DND-41 (cell line): Measurements from ENCODE around the gene PROCR.

Experiments
- ATAC-seq: fragments of 200-7000 bp; cut with Tn5 transposase; 3 replicates; pipeline ENCODE4 v1.9.1; 2021; ENCODE audit warnings: low read depth; ENCODE audit not compliant: insufficient read depth
- DNase-seq: peaks from one replicate; pipeline ENCODE4 v3.0.0-alpha.2; 2020
- H2AFZ ChIP-seq: 2 replicates; pipeline ENCODE4 v1.6.0; 2012; ENCODE audit warnings: low read depth, low read length
- H3K27ac ChIP-seq: 2 replicates; pipeline ENCODE4 v1.5.1; 2012; ENCODE audit warnings: low read length, inconsistent platforms
- H3K27me3 ChIP-seq: fragments of 200-600 bp; sonication (generic); 2 replicates; pipeline ENCODE4 v1.6.0; 2012; ENCODE audit warnings: low read length, mild to moderate bottlenecking, inconsistent platforms; ENCODE audit not compliant: insufficient read depth, poor library complexity
- H3K36me3 ChIP-seq: 2 replicates; pipeline ENCODE4 v1.5.1; 2012; ENCODE audit warnings: low read length, inconsistent platforms; ENCODE audit not compliant: insufficient read depth
- H3K4me1 ChIP-seq: 2 replicates; pipeline ENCODE4 v1.5.1; 2012; ENCODE audit warnings: mild to moderate bottlenecking, low read length; ENCODE audit not compliant: insufficient read depth
- H3K4me2 ChIP-seq: 2 replicates; pipeline ENCODE4 v1.6.0; 2012; ENCODE audit warnings: mild to moderate bottlenecking, moderate library complexity, low read length, inconsistent platforms; ENCODE audit not compliant: insufficient read depth
- H3K4me3 ChIP-seq, 2 experiments: fragments of 200-600 bp in 1 of 2; shearing (Covaris generic) in 1 of 2; 2 replicates each; pipeline ENCODE4 v1.5.1; 2012 to 2016; ENCODE audit warnings: inconsistent platforms in 2 of 2, low read length in 2 of 2, mild to moderate bottlenecking in 2 of 2, low read depth in 1 of 2, moderate library complexity in 1 of 2
- H3K79me2 ChIP-seq: 2 replicates; pipeline ENCODE4 v1.6.0; 2012; ENCODE audit warnings: low read length, inconsistent platforms; ENCODE audit not compliant: insufficient read depth
- H3K9ac ChIP-seq: 2 replicates; pipeline ENCODE4 v1.6.0; 2012; ENCODE audit warnings: low read depth, mild to moderate bottlenecking, inconsistent platforms, low read length, moderate library complexity
- H3K9me3 ChIP-seq: 2 replicates; pipeline ENCODE4 v1.5.1; 2012; ENCODE audit warnings: low read length, moderate library complexity, mild to moderate bottlenecking, inconsistent platforms; ENCODE audit not compliant: insufficient read depth, severe bottlenecking
- H4K20me1 ChIP-seq: 2 replicates; pipeline ENCODE4 v1.6.0; 2012; ENCODE audit warnings: low read length; ENCODE audit not compliant: insufficient read depth
- CTCF ChIP-seq: IDR thresholded peaks from 2 replicates; pipeline ENCODE4 v1.5.1; 2012; ENCODE audit warnings: borderline replicate concordance, low read length, moderate library complexity, mild to moderate bottlenecking; ENCODE audit not compliant: poor library complexity, severe bottlenecking; ENCODE audit errors: extremely low read depth
- EZH2 ChIP-seq: IDR thresholded peaks from 3 replicates; pipeline ENCODE4 v1.6.1; 2012; ENCODE audit warnings: borderline replicate concordance, low read depth, mild to moderate bottlenecking, moderate library complexity, low read length, inconsistent platforms; ENCODE audit not compliant: severe bottlenecking

PROCR gene

GRCh38 chr20:35171753-35172433 is at the start of gene PROCR:
Gene PROCR (plus strand): TSS chr20:35172072. CDS start chr20:35172155, 83 bp downstream.
- Histone ChIP-seq H4K20me1 (0 out of 2 replicates have a peak, but pooled peaks cover 2% of the 10 kb centered on the region), H3K27ac (no peak within 1 kb of the TSS)

DNA sequence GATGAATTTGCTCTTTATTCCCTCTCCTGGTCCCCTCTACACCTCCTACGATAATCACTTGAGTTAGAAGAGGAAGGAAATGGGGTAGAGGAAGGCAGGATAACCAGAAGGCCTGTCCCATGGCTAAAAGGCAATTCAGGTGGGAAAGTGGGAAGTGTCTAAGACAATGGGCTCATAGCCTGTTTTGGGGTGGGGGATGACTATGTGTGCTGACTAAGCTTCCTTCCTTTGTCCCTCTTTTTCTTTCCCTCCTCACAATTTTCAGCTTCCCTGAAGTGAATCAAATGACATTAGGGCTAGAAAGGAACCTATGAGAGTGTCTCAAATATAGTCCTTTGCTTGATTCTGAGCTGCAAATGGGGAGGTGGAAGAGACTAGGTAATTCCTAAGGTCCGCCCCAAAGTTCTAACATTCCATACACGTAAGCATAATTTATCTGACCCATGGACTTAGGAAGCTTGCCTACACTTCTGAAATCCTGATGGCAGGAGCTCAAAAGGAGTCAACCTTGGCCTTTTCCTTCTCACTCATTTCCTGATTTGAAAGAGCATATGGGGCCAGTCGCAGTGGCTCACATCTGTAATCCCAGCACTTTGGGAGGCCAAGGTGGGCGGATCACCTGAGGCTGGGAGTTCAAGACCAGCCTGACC is 49.0 kb upstream of the PROCR start:
- H3K36me3 ChIP-seq = peaks cover 68% of the 10 kb centered on the region

More at GRCh38 chr20:35171753-35172433, at the start of gene PROCR:
- ATAC-seq = peak; percentile 66
- peak within 1 kb of the TSS; percentile 40; the same call in 1 of the 2 replicates for H2AFZ ChIP-seq
- H3K4me3 ChIP-seq = no peak within 1 kb of the TSS
- H3K36me3 ChIP-seq = no peaks in the 10 kb centered on the region
- no peaks in the 10 kb centered on the region for H3K9me3 ChIP-seq
- no peak within 1 kb of the TSS for H3K9ac ChIP-seq
- peaks cover 9% of the 10 kb centered on the region for H3K27me3 ChIP-seq
- no peaks in the 10 kb centered on the region for H3K79me2 ChIP-seq
- peak within 1 kb of the TSS; percentile 40 for H3K4me2 ChIP-seq
- H3K4me1 ChIP-seq = peaks cover 6% of the 10 kb centered on the region
- TF ChIP-seq EZH2 = no peak
- TF ChIP-seq CTCF = no peak
- DNase-seq = peak; percentile 13

GRCh38 chr20:35125753-35126152 is 46.1 kb upstream of the PROCR start:
- H4K20me1 ChIP-seq = no peaks in the 10 kb centered on the region
- H3K4me2 ChIP-seq = no peak overlapping the region
- H3K27ac ChIP-seq = no peak overlapping the region
- no peak overlapping the region for H3K4me3 ChIP-seq
- H3K79me2 ChIP-seq = no peaks in the 10 kb centered on the region
- no peaks in the 10 kb centered on the region for H3K4me1 ChIP-seq
- TF ChIP-seq EZH2 = no peak
- TF ChIP-seq CTCF = no peak
- H2AFZ ChIP-seq = no peak overlapping the region
- no peak overlapping the region for H3K9ac ChIP-seq
- H3K36me3 ChIP-seq = peaks cover 66% of the 10 kb centered on the region
- no peak for DNase-seq
- no peaks in the 10 kb centered on the region for H3K27me3 ChIP-seq
- no peak for ATAC-seq
- no peaks in the 10 kb centered on the region for H3K9me3 ChIP-seq

More for the DNA sequence above, 49.0 kb upstream of the PROCR start:
- H3K79me2 ChIP-seq = no peaks in the 10 kb centered on the region
- ATAC-seq = no peak
- H3K9ac ChIP-seq = no peak overlapping the region
- no peaks in the 10 kb centered on the region for H4K20me1 ChIP-seq
- H3K4me3 ChIP-seq = no peak overlapping the region
- H3K27ac ChIP-seq = no peak overlapping the region
- no peak overlapping the region for H2AFZ ChIP-seq
- no peaks in the 10 kb centered on the region for H3K4me1 ChIP-seq
- no peak overlapping the region for H3K4me2 ChIP-seq
- H3K9me3 ChIP-seq = no peaks in the 10 kb centered on the region
- TF ChIP-seq EZH2 = no peak
- TF ChIP-seq CTCF = no peak
- no peak for DNase-seq
- no peaks in the 10 kb centered on the region for H3K27me3 ChIP-seq
